Chondrocyte (in vitro differentiated cells): ENCODE data around the gene CSNK2B. TPM values are rescaled to one million over a fixed set of nuclear protein-coding genes. Genes with fewer than 3 reads are reported as not detected.
A peak's percentile ranks its signal among the peaks of the same experiment; 100 is the strongest.

ENCODE experiments used
- DNase-seq: peaks from one replicate; pipeline ENCODE4 v3.0.0; 2021; ENCODE audit warnings: mixed read lengths, low spot score
- H3K27ac Mint-ChIP-seq: one replicate; pipeline ENCODE4 v1.8.0; 2021; ENCODE audit warnings: mild to moderate bottlenecking, moderate library complexity, mixed read lengths; ENCODE audit not compliant: unreplicated experiment
- H3K27me3 Mint-ChIP-seq: 2 replicates; pipeline ENCODE4 v1.8.0; 2021; ENCODE audit warnings: low read depth, mixed read lengths
- H3K36me3 Mint-ChIP-seq: 2 replicates; pipeline ENCODE4 v1.8.0; 2021; ENCODE audit warnings: low read depth, mixed read lengths
- H3K4me1 Mint-ChIP-seq: 2 replicates; pipeline ENCODE4 v1.8.0; 2021; ENCODE audit warnings: low read depth, mild to moderate bottlenecking, mixed read lengths
- H3K4me3 Mint-ChIP-seq: one replicate; pipeline ENCODE4 v1.8.0; 2021; ENCODE audit warnings: mild to moderate bottlenecking, moderate library complexity, mixed read lengths; ENCODE audit not compliant: unreplicated experiment
- H3K9me3 Mint-ChIP-seq: 2 replicates; pipeline ENCODE4 v1.8.0; 2021; ENCODE audit warnings: low read depth, mixed read lengths
- CTCF ChIP-seq: fragments of 200-600 bp; sonication (generic); IDR thresholded peaks from 2 replicates; pipeline ENCODE4 v1.5.0; 2021; ENCODE audit warnings: antibody characterized with exemption, mild to moderate bottlenecking, moderate library complexity
- total RNA-seq: library from RNA; stranded (reverse); gene quantifications from 3 replicates; pipeline ENCODE4 v1.2.1, GENCODE V29; 2021

Gene CSNK2B
- total RNA-seq, 1 donor from 2014 or later: 116 TPM

DNA sequence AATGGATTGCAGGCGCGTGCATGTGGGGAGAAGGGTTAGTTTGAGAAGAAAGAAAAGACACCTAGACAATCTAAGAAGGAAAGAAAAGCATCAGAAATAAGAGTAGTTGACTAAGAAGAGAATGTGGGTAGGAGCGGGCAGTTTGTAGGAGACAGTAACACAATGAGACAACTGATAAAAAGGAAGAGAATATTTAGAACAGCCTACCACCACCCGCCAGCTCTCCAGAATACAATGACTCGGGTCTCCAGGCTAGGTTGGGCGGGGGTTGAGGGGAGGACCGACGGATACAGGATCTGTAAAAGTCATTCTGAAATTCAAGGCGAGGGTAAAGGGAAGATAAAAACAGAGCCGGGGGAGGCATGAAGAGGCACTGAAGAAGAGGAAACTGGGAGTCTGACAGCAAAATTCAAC, 36.5 kb downstream of the CSNK2B start:
- H3K9me3 Mint-ChIP-seq: no peaks in the 10 kb centered on the region
- peaks cover 2% of the 10 kb centered on the region for H3K36me3 Mint-ChIP-seq
- peaks cover 26% of the 10 kb centered on the region for H3K4me1 Mint-ChIP-seq
- H3K27me3 Mint-ChIP-seq: no peaks in the 10 kb centered on the region
- H3K4me3 Mint-ChIP-seq: peak overlapping the region; percentile 99
- no peak for TF ChIP-seq CTCF
- no peak for DNase-seq
- peak overlapping the region; percentile 98 for H3K27ac Mint-ChIP-seq

DNA sequence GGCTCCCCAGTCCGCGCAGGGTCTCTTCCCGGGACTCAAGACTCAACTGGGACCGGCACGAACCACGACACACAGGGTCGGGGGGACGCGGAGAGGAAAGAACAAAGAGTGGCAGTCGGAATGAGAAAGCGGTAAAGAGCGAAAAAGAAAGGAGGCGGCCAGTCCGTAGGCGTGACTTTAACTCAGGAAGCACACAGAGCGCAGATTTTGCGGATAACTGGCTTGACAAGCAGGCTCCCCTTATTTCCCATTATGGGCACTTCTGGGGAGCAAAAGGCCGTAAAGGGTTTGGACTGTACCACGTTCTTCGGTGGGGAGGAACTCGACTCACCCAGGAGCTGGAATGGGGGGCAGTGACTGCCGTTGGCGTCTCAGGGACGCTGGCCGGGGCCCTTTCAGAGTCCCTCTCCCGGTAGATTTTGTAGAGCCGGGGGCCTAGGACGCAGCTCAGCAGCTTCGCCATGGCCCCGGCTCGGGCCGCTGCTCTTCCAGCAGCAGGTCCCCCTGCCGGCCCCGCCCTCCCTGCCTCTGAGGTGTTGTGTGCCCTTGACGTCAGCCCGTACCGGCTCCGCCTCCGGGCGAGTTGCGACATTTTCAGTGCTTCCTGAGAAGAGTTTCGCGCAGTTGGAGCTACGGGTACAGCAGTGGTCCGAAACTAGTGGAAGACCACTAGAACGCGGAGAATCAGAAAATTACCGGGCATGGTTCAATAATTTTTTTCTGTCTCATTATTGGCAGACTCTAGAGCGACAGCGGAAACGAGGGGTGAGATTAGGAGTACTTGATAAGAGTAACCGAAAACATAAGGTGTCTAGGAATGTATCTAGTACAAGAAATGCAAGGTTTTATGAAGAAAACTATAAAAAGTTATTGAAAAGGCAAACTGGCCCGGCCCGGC, 37.2 kb downstream of the CSNK2B start, which contains the start of gene ABHD16A:
Gene ABHD16A (minus strand): TSS at position 506 of the 898 bp plus-strand sequence. CDS start 43 bp downstream, at position 463.
- Mint-ChIP-seq H3K4me3 (peak within 1 kb of the TSS; percentile 99), H3K4me1 (peaks cover 26% of the 10 kb centered on the region)

DNA sequence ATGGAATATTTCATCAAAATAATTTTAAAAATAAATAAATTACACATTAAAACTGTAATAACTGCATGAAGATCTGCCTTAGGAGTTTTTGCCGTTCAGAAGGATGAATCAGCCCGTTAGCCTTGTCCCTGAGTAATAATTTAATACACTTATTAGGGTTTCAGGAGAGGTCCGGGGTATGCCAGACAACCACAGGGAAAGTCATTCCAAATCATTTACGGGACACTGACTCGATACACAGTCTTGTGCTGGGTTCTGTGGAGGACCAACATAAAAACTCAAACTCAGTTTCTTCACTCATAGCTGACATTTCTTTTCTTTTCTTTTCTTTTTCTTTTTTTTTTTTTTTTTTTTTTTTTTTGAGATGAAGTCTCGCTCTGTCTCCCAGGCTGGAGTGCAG, 40.1 kb downstream of the CSNK2B start:
- DNase-seq: no peak
- no peaks in the 10 kb centered on the region for H3K36me3 Mint-ChIP-seq
- no peak overlapping the region for H3K27ac Mint-ChIP-seq
- no peak for TF ChIP-seq CTCF
- peaks cover 22% of the 10 kb centered on the region for H3K4me1 Mint-ChIP-seq
- no peaks in the 10 kb centered on the region for H3K9me3 Mint-ChIP-seq
- no peak overlapping the region for H3K4me3 Mint-ChIP-seq
- H3K27me3 Mint-ChIP-seq: no peaks in the 10 kb centered on the region

More for the DNA sequence above, 37.2 kb downstream of the CSNK2B start, which contains the start of gene ABHD16A:
- Mint-ChIP-seq H3K36me3 (no peaks in the 10 kb centered on the region), H3K27ac (peak within 1 kb of the TSS; percentile 98), H3K27me3 (no peaks in the 10 kb centered on the region), H3K9me3 (no peaks in the 10 kb centered on the region)
- peak; percentile 32 for TF ChIP-seq CTCF
- DNase-seq: peak; percentile 98

- no peaks in the 10 kb centered on the region for H3K9me3 Mint-ChIP-seq
- no peak within 1 kb of the TSS for H3K4me3 Mint-ChIP-seq
- no peaks in the 10 kb centered on the region for H3K36me3 Mint-ChIP-seq
- no peak within 1 kb of the TSS for H3K27ac Mint-ChIP-seq
- H3K4me1 Mint-ChIP-seq: peaks cover 15% of the 10 kb centered on the region
- TF ChIP-seq CTCF: no peak
- H3K27me3 Mint-ChIP-seq: no peaks in the 10 kb centered on the region
- no peak for DNase-seq
Measured at GRCh38 chr6:31706599-31706998, 40.7 kb downstream of the CSNK2B start, which contains the start of gene LY6G6F. TSS of gene LY6G6F (plus strand) at chr6:31706866. CDS start at chr6:31706907, 41 bp downstream.

GRCh38 chr6:31707701-31708100, 41.8 kb downstream of the CSNK2B start:
- H3K27me3 Mint-ChIP-seq: peaks cover 2% of the 10 kb centered on the region
- no peaks in the 10 kb centered on the region for H3K36me3 Mint-ChIP-seq
- no peak overlapping the region for H3K27ac Mint-ChIP-seq
- no peak for DNase-seq
- peaks cover 7% of the 10 kb centered on the region for H3K4me1 Mint-ChIP-seq
- no peak overlapping the region for H3K4me3 Mint-ChIP-seq
- TF ChIP-seq CTCF: no peak
- no peaks in the 10 kb centered on the region for H3K9me3 Mint-ChIP-seq
